ENCODE results near the gene F7.
"Not testable (repeated sequence)": the region's sequence is repeated elsewhere in the genome, so short reads cannot be mapped to it uniquely, and the experiment has no call there.

- not testable (repeated sequence) for TF ChIP-seq EZH2 (IDR thresholded peaks at IDR 0.05; ENCODE audit: insufficient read depth, poor library complexity, severe bottlenecking); EZH2phosphoT487 (IDR thresholded peaks at IDR 0.05; ENCODE audit: insufficient read depth, low read depth)
Observed at GRCh38 chr13:113112475-113112874, 6.9 kb downstream of the F7 start.
